ENCODE measurements around the gene C19orf44. TPM values are rescaled to one million over a fixed set of nuclear protein-coding genes. Genes with fewer than 3 reads are reported as not detected.
"Not testable (repeated sequence)": the region's sequence is repeated elsewhere in the genome, so short reads cannot be mapped to it uniquely, and the experiment has no call there.

Gene C19orf44
- total RNA-seq (2014; rRNA removed; shearing (Covaris generic)), result 1.2 and 3.0 TPM in 2 replicates

DNA sequence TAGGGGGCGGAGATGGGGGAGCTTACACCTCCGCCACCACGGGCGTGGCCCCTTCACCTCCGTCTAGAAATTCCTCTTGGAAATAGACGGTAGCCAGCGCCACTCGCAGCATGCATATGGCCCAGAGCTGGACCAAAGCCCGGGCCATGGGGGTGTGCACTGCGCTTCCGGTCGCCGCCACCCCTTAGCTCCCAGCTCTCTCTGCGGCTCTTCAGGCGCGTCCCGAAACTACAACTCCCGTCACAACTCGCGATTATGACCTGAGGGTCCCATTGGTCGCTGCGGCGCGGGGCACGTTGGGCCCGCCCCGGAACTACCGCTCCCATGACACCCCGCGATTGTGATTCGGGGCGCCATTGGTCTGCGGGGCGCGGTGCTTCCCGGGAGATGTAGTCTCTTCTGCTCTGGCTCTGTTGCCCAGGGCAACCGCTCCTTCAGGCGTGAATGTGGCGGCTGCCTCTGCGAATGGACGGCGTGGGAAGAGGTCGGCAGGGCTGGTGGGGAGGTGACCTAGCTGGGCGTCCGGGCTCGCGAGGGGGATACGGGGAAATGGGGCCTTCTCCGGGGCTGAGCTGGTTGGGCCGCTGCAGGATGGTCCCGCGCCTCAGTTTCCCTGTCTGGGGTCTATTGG is at the start of gene C19orf44, which contains the start of gene CALR3:
Gene C19orf44 (plus strand): TSS at position 413 of the 631 bp plus-strand sequence. CDS start 4,399 bp downstream, outside the sequence.
Gene CALR3 (minus strand): TSS at position 186 of the 631 bp plus-strand sequence. CDS start 38 bp downstream, at position 148.
- H3K9me3 ChIP-seq (replicated peaks), result no peaks in the 10 kb centered on the region
- no peaks in the 10 kb centered on the region for H3K36me3 ChIP-seq
- H3K27me3 ChIP-seq (replicated peaks), result no peaks in the 10 kb centered on the region
- peaks cover 13% of the 10 kb centered on the region for H3K4me1 ChIP-seq (replicated peaks)
- H3K4me3 ChIP-seq, result peak within 1 kb of the TSS; percentile 57
- peak; percentile 97 to 98 for DNase-seq (ENCODE audit: low read depth in 1 of 2, low spot score in 2 of 2)
- peak within 1 kb of the TSS; percentile 57 for H3K27ac ChIP-seq

- Histone ChIP-seq H3K4me1 (replicated peaks) (peaks cover 46% of the 10 kb centered on the region), H3K27ac (no peak overlapping the region), H3K9me3 (replicated peaks) (0 out of 2 replicates have a peak, but pooled peaks cover 3% of the 10 kb centered on the region), H3K36me3 (peaks cover 4% of the 10 kb centered on the region), H3K4me3 (no peak overlapping the region), H3K27me3 (replicated peaks) (no peaks in the 10 kb centered on the region)
- DNase-seq (ENCODE audit: low read depth in 1 of 2, low spot score in 2 of 2), result no peak
Measured at GRCh38 chr19:16446724-16447368, 49.3 kb upstream of the C19orf44 start.

DNA sequence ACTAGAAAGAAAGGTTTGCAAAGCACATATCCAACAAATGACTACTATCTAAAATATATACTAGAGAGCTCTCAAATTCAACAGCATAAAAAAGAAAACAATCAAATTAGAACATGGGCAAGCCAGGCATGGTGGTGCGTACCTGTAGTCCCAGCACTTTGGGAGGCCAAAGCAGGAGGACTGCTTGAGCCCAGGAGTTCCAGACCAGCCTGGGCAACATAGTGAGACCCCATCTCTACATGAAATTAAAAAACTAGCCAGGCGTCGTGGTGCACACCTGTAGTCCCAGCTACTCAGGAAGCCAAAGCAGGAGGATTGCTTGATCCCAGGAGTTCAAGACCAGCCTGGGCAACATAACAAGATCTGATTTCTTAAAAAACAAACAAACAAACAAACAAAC is 47.3 kb upstream of the C19orf44 start:
- H3K27ac ChIP-seq, result peak overlapping the region; percentile 65
- not testable (repeated sequence) for H3K36me3 ChIP-seq; DNase-seq (ENCODE audit: low read depth in 1 of 2, low spot score in 2 of 2); H3K27me3 ChIP-seq (replicated peaks); H3K4me3 ChIP-seq; H3K9me3 ChIP-seq (replicated peaks)
- peaks cover 46% of the 10 kb centered on the region for H3K4me1 ChIP-seq (replicated peaks)

GRCh38 chr19:16449330-16449961 is 46.7 kb upstream of the C19orf44 start:
- Histone ChIP-seq H3K27ac (peak overlapping the region; percentile 65), H3K4me3 (no peak overlapping the region), H3K27me3 (replicated peaks) (no peaks in the 10 kb centered on the region), H3K9me3 (replicated peaks) (0 out of 2 replicates have a peak, but pooled peaks cover 3% of the 10 kb centered on the region), H3K36me3 (no peaks in the 10 kb centered on the region; the same call in none of the 2 replicates), H3K4me1 (replicated peaks) (peaks cover 44% of the 10 kb centered on the region)
- DNase-seq (ENCODE audit: low read depth in 1 of 2, low spot score in 2 of 2), result peak; percentile 47 to 59

- DNase-seq (ENCODE audit: low read depth in 1 of 2, low spot score in 2 of 2), result no peak
- Histone ChIP-seq H3K36me3 (peaks cover 2% of the 10 kb centered on the region), H3K4me3 (no peak overlapping the region), H3K4me1 (replicated peaks) (peaks cover 29% of the 10 kb centered on the region), H3K27ac (no peak overlapping the region), H3K27me3 (replicated peaks) (no peaks in the 10 kb centered on the region), H3K9me3 (replicated peaks) (0 out of 2 replicates have a peak, but pooled peaks cover 3% of the 10 kb centered on the region)
Measured at GRCh38 chr19:16452325-16452724, 43.9 kb upstream of the C19orf44 start.

DNA sequence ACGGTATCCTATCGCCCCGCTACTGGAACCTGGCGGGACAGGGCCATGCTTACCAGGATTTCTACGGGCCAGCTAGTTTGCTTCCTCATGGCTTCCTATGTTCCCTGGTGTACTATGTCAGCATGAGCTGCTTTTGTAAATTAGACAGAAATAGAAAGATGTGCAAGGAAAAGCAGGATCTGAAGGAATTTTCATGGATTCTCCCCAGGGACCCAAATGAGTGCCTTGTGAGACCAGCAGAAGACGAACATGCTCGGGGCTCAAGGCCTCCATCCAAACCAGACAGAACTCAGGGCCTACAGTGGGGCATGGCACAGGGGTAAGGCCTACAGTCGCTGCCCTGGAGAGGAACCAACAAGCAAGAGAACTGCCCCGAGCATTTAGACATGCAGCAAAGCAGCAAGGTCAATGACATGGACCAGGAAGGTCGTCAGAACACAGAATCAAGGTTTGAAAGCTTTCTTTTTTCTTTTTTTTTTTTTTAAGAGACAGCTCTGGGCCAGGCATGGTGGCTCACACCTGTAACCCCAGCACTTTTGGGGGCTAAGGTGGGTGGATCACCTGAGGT is 41.8 kb upstream of the C19orf44 start:
- Histone ChIP-seq H3K9me3 (replicated peaks) (0 out of 2 replicates have a peak, but pooled peaks cover 3% of the 10 kb centered on the region), H3K27me3 (replicated peaks) (no peaks in the 10 kb centered on the region), H3K27ac (no peak overlapping the region), H3K4me3 (no peak overlapping the region), H3K36me3 (peaks cover 2% of the 10 kb centered on the region), H3K4me1 (replicated peaks) (peaks cover 31% of the 10 kb centered on the region)
- no peak for DNase-seq (ENCODE audit: low read depth in 1 of 2, low spot score in 2 of 2)

- Histone ChIP-seq H3K4me1 (replicated peaks) (peaks cover 24% of the 10 kb centered on the region), H3K4me3 (no peak overlapping the region), H3K27ac (no peak overlapping the region), H3K36me3 (peaks cover 2% of the 10 kb centered on the region; the same call in 1 of the 2 replicates), H3K9me3 (replicated peaks) (no peaks in the 10 kb centered on the region), H3K27me3 (replicated peaks) (no peaks in the 10 kb centered on the region)
- no peak for DNase-seq (ENCODE audit: low read depth in 1 of 2, low spot score in 2 of 2)
Measured at GRCh38 chr19:16455489-16455888, 40.7 kb upstream of the C19orf44 start.

DNA sequence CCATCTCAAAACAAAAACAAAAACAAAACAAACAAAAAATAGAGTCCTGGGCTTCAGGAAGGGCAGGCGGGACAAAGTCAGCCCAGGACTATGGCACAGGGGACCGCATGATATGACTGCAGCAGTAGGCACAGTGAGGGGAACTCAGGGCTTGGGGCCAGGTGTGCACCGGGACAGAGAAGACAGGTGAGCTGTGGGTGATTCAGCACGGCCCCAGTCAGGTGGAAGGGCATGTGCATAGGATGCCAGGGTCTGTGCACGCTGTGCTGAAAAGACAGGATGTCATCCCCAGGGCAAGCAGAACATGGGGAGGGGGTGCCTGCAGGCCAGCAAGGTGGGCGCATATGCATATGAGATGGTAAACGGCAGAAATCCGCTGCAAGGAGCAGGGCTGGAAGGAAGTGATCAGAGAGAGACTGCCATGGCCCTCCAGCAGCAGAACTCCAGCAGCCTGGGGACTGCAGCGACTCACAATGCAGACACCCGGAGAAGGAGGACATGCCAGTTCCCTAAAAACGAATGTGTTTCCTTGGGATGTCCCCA is 39.5 kb upstream of the C19orf44 start:
- Histone ChIP-seq H3K36me3 (peaks cover 2% of the 10 kb centered on the region; the same call in 1 of the 2 replicates), H3K4me3 (no peak overlapping the region), H3K9me3 (replicated peaks) (no peaks in the 10 kb centered on the region), H3K27ac (no peak overlapping the region), H3K27me3 (replicated peaks) (no peaks in the 10 kb centered on the region), H3K4me1 (replicated peaks) (peaks cover 24% of the 10 kb centered on the region)
- DNase-seq (ENCODE audit: low read depth in 1 of 2, low spot score in 2 of 2), result no peak

GRCh38 chr19:16457195-16457953 is 38.8 kb upstream of the C19orf44 start:
- peaks cover 2% of the 10 kb centered on the region; the same call in 1 of the 2 replicates for H3K36me3 ChIP-seq
- no peaks in the 10 kb centered on the region for H3K27me3 ChIP-seq (replicated peaks)
- DNase-seq (ENCODE audit: low read depth in 1 of 2, low spot score in 2 of 2), result peak; percentile 48 to 63
- H3K9me3 ChIP-seq (replicated peaks), result no peaks in the 10 kb centered on the region
- no peak overlapping the region for H3K4me3 ChIP-seq
- peaks cover 24% of the 10 kb centered on the region for H3K4me1 ChIP-seq (replicated peaks)
- H3K27ac ChIP-seq, result peak overlapping the region; percentile 18

- no peak overlapping the region for H3K4me3 ChIP-seq
- H3K36me3 ChIP-seq, result peaks cover 2% of the 10 kb centered on the region
- H3K27me3 ChIP-seq (replicated peaks), result no peaks in the 10 kb centered on the region
- H3K4me1 ChIP-seq (replicated peaks), result peaks cover 25% of the 10 kb centered on the region
- H3K27ac ChIP-seq, result peak overlapping the region; percentile 18
- no peaks in the 10 kb centered on the region for H3K9me3 ChIP-seq (replicated peaks)
- no peak for DNase-seq (ENCODE audit: low read depth in 1 of 2, low spot score in 2 of 2)
Measured at GRCh38 chr19:16457954-16458331, 38.3 kb upstream of the C19orf44 start.

GRCh38 chr19:16458391-16459341 is 37.5 kb upstream of the C19orf44 start:
- Histone ChIP-seq H3K27me3 (replicated peaks) (no peaks in the 10 kb centered on the region), H3K4me1 (replicated peaks) (peaks cover 28% of the 10 kb centered on the region), H3K9me3 (replicated peaks) (no peaks in the 10 kb centered on the region), H3K36me3 (peaks cover 2% of the 10 kb centered on the region), H3K27ac (no peak overlapping the region), H3K4me3 (no peak overlapping the region)
- DNase-seq (ENCODE audit: low read depth in 1 of 2, low spot score in 2 of 2), result no peak

DNA sequence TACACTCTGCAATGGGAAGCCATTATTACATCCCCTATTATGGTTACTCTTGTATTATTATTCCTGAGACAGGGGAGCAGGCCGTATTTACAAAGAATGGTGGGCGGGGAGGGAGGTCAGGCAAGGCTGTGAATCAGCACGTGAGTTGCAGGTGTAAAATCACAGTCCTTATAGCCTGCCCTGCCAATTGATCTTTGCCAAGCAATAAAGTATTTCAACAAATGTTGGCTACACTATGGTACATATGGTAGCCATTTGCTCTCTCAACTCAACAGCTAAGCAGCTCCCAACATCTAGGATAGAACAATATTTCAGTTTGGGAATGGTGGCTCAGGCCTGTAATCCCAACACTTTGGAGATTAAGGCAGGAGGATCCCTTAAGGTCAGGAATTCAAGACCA is 36.5 kb upstream of the C19orf44 start:
- no peaks in the 10 kb centered on the region for H3K27me3 ChIP-seq (replicated peaks)
- no peaks in the 10 kb centered on the region for H3K9me3 ChIP-seq (replicated peaks)
- no peak overlapping the region for H3K4me3 ChIP-seq
- H3K27ac ChIP-seq, result no peak overlapping the region
- DNase-seq (ENCODE audit: low read depth in 1 of 2, low spot score in 2 of 2), result no peak
- H3K36me3 ChIP-seq, result peaks cover 2% of the 10 kb centered on the region
- H3K4me1 ChIP-seq (replicated peaks), result peaks cover 30% of the 10 kb centered on the region

Measured in SJSA1 (cell line).